CD14-positive monocyte (primary cell): ENCODE data around the gene USP34. TPM values are rescaled to one million over a fixed set of nuclear protein-coding genes. Genes with fewer than 3 reads are reported as not detected.

Experiments used
- DNase-seq, 3 donors: peaks; one replicate each; pipeline ENCODE4 v3.0.0-alpha.2; 2011 to 2022
- H2AFZ ChIP-seq: 2 replicates; pipeline ENCODE4 v1.6.0; 2012; ENCODE audit warnings: mild to moderate bottlenecking, low read depth, low read length, inconsistent platforms; ENCODE audit not compliant: insufficient read depth, poor library complexity, severe bottlenecking
- H3K27ac ChIP-seq, 2 donors: 1 replicate in 1 of 2; 2 replicates in 1 of 2; pipeline ENCODE4 v1.5.1; 2012 to 2013; ENCODE audit warnings: low read length in 2 of 2, control low read depth in 1 of 2, inconsistent platforms in 1 of 2, low read depth in 1 of 2, mild to moderate bottlenecking in 1 of 2
- H3K27me3 ChIP-seq, 2 donors: one replicate each; pipeline versions ENCODE4 v1.6.0 to v1.6.1; 2011 to 2013; ENCODE audit warnings: low read length in 2 of 2; ENCODE audit not compliant: control insufficient read depth in 2 of 2, insufficient read depth in 2 of 2
- H3K36me3 ChIP-seq, 2 donors: replicated peaks in 1 of 2; 1 replicate in 1 of 2; 2 replicates in 1 of 2; pipeline versions ENCODE4 v1.5.1 to v1.6.1; 2012 to 2013; ENCODE audit warnings: low read length in 2 of 2, control low read depth in 1 of 2, inconsistent platforms in 1 of 2, mild to moderate bottlenecking in 1 of 2; ENCODE audit not compliant: insufficient read depth in 2 of 2, control insufficient read depth in 1 of 2
- H3K4me1 ChIP-seq, 2 donors: 1 replicate in 1 of 2; 2 replicates in 1 of 2; pipeline versions ENCODE4 v1.5.1 to v1.6.1; 2012 to 2013; ENCODE audit warnings: low read length in 2 of 2, control low read depth in 1 of 2, inconsistent platforms in 1 of 2, mild to moderate bottlenecking in 1 of 2, moderate library complexity in 1 of 2; ENCODE audit not compliant: insufficient read depth in 2 of 2, control insufficient read depth in 1 of 2
- H3K4me2 ChIP-seq: replicated peaks from 2 replicates; pipeline ENCODE3; 2012; ENCODE audit warnings: low read length, moderate library complexity, mild to moderate bottlenecking; ENCODE audit not compliant: poor library complexity, severe bottlenecking; ENCODE audit errors: extremely low read depth
- H3K4me3 ChIP-seq, 3 experiments: fragments of 200-600 bp in 1 of 3; sonication (generic) in 1 of 3; replicated peaks in 1 of 3; 1 replicate in 2 of 3; 2 replicates in 1 of 3; pipeline ENCODE4 v1.5.1; 2011 to 2013; ENCODE audit warnings: low read length in 3 of 3, mild to moderate bottlenecking in 3 of 3, control low read depth in 2 of 3, low read depth in 2 of 3, inconsistent platforms in 1 of 3, moderate library complexity in 1 of 3
- H3K79me2 ChIP-seq: 2 replicates; pipeline ENCODE4 v1.6.0; 2012; ENCODE audit warnings: mild to moderate bottlenecking, control low read depth, inconsistent platforms, low read length, moderate library complexity; ENCODE audit not compliant: insufficient read depth
- H3K9ac ChIP-seq: 2 replicates; pipeline ENCODE4 v1.6.0; 2017; ENCODE audit warnings: low read length, mild to moderate bottlenecking; ENCODE audit not compliant: insufficient read depth, poor library complexity, severe bottlenecking
- H3K9me3 ChIP-seq, 2 donors: replicated peaks in 1 of 2; 1 replicate in 1 of 2; 2 replicates in 1 of 2; pipeline versions ENCODE4 v1.5.1 to v1.6.1; 2012 to 2013; ENCODE audit warnings: low read length in 2 of 2, control low read depth in 1 of 2; ENCODE audit not compliant: control insufficient read depth in 1 of 2, insufficient read depth in 1 of 2
- H4K20me1 ChIP-seq: 2 replicates; pipeline ENCODE4 v1.6.0; 2012; ENCODE audit warnings: mild to moderate bottlenecking, low read length, control low read depth, moderate library complexity; ENCODE audit not compliant: insufficient read depth
- H3K27ac Mint-ChIP-seq, 7 donors: one replicate each; pipeline ENCODE4 v1.8.0; 2020; ENCODE audit warnings: mild to moderate bottlenecking in 7 of 7, mixed read lengths in 7 of 7, moderate library complexity in 6 of 7, inconsistent platforms in 2 of 7
- H3K27me3 Mint-ChIP-seq, 3 donors: one replicate each; pipeline ENCODE4 v1.8.0; 2021 to 2022; ENCODE audit warnings: low read depth in 3 of 3, mild to moderate bottlenecking in 3 of 3, mixed read lengths in 3 of 3, moderate library complexity in 3 of 3, inconsistent platforms in 1 of 3
- H3K36me3 Mint-ChIP-seq, 2 donors: one replicate each; pipeline ENCODE4 v1.8.0; 2020; ENCODE audit warnings: mixed read lengths in 2 of 2, inconsistent platforms in 1 of 2, mild to moderate bottlenecking in 1 of 2
- H3K4me1 Mint-ChIP-seq: one replicate; pipeline ENCODE4 v1.8.0; 2020; ENCODE audit warnings: mild to moderate bottlenecking, mixed read lengths
- H3K4me3 Mint-ChIP-seq, 2 donors: one replicate each; pipeline ENCODE4 v1.8.0; 2020; ENCODE audit warnings: mild to moderate bottlenecking in 2 of 2, mixed read lengths in 2 of 2, moderate library complexity in 1 of 2
- H3K9me3 Mint-ChIP-seq, 7 donors: one replicate each; pipeline ENCODE4 v1.8.0; 2020 to 2022; ENCODE audit warnings: mixed read lengths in 7 of 7, mild to moderate bottlenecking in 6 of 7, moderate library complexity in 6 of 7, inconsistent platforms in 2 of 7
- WGBS: methylation state at CpG from one replicate; pipeline ENCODE4 v1.1.5; 2013; ENCODE audit warnings: missing lambda C conversion rate; ENCODE audit not compliant: insufficient coverage; 5-methylcytosine and 5-hydroxymethylcytosine counted together
- intact Hi-C, 2 donors: fragments of 100-400 bp; cut with micrococcal nuclease; formaldehyde crosslinking; loops; one replicate each; pipeline versions ENCODE4 v1.15.0 to v1.15.1; 2023
- polyA plus RNA-seq, 3 donors: library from polyadenylated mRNA; depleted of rRNA in 1 of 3; unstranded in 2 of 3; stranded (reverse) in 1 of 3; fragments of 300-500 nt in 2 of 3; fragments of >200 nt in 1 of 3; fragmentation: Illumina TruSeq in 2 of 3; gene quantifications; 1 replicate in 2 of 3; 2 replicates in 1 of 3; pipeline ENCODE4 v1.2.3, GENCODE V29; 2012 to 2021
- TF ChIP-seq, protein P1 (sequence below): fragments of 200-600 bp; IDR thresholded peaks from one replicate; pipeline ENCODE4 v1.8.0; 2022; ENCODE audit warnings: antibody characterized with exemption, mild to moderate bottlenecking

Gene USP34
- polyA plus RNA-seq, 3 donors: 2.8 to 47.2 (median 5.9) TPM

DNA sequence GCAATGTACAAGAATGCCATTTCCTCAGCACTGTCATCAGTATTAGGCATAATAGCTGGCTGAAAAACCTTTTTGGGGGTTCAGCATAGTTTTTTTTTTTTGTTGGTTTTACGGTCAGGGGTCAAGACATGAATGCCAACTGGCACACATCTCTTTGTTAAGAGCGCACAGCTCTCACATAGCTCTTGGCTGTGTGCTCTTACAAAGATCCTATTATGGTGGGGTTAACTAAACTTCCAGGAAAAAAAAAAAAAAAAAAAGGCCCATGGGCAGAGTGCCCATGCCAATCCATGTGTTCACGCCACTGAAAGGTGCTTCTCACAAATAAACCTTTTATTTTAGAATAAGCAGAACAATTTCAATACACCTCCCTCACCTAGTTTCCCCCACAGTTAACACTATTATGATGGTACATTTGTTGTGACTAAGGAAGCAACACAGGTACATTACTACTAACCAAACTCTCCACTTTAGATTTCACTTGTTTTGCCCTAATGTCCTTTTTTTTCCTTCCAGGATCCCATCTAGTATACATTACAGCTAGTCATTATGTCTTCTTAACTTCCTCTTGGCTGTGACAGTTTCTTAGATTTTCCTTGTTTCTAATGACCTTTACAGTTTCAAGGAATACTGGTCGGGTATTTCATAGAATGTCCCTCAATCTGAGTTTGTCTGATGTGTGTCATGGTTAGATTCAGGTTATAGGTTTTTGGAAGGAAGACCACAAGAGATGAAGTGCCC lies 252.6 kb downstream of the USP34 start:
- Histone ChIP-seq H3K36me3 (peaks cover 75 to 91% of the 10 kb centered on the region in 2 donors), H3K4me1 (no peaks in the 10 kb centered on the region), H3K27me3 (no peaks in the 10 kb centered on the region), H3K9me3 (no peaks in the 10 kb centered on the region), H2AFZ (no peak overlapping the region), H3K27ac (peak overlapping the region in 1 of 2 donors; percentile 13), H4K20me1 (no peaks in the 10 kb centered on the region), H3K9ac (no peak overlapping the region), H3K4me2 (no peak overlapping the region), H3K4me3 (no peak overlapping the region), H3K79me2 (no peaks in the 10 kb centered on the region)
- WGBS: 100% methylated on average over 1 of the region's 4 CpGs
- TF ChIP-seq, protein P1, sequence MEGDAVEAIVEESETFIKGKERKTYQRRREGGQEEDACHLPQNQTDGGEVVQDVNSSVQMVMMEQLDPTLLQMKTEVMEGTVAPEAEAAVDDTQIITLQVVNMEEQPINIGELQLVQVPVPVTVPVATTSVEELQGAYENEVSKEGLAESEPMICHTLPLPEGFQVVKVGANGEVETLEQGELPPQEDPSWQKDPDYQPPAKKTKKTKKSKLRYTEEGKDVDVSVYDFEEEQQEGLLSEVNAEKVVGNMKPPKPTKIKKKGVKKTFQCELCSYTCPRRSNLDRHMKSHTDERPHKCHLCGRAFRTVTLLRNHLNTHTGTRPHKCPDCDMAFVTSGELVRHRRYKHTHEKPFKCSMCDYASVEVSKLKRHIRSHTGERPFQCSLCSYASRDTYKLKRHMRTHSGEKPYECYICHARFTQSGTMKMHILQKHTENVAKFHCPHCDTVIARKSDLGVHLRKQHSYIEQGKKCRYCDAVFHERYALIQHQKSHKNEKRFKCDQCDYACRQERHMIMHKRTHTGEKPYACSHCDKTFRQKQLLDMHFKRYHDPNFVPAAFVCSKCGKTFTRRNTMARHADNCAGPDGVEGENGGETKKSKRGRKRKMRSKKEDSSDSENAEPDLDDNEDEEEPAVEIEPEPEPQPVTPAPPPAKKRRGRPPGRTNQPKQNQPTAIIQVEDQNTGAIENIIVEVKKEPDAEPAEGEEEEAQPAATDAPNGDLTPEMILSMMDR: no peak
- H3K4me1 Mint-ChIP-seq: no peaks in the 10 kb centered on the region
- H3K4me3 Mint-ChIP-seq: no peak overlapping the region
- no peak for DNase-seq
- intact Hi-C loops: no loop called here
- H3K27me3 Mint-ChIP-seq: no peaks in the 10 kb centered on the region
- no peaks in the 10 kb centered on the region for H3K9me3 Mint-ChIP-seq
- peak overlapping the region in 1 of 7 donors; percentile 48 for H3K27ac Mint-ChIP-seq
- peaks cover 55 to 77% of the 10 kb centered on the region in 2 donors for H3K36me3 Mint-ChIP-seq

DNA sequence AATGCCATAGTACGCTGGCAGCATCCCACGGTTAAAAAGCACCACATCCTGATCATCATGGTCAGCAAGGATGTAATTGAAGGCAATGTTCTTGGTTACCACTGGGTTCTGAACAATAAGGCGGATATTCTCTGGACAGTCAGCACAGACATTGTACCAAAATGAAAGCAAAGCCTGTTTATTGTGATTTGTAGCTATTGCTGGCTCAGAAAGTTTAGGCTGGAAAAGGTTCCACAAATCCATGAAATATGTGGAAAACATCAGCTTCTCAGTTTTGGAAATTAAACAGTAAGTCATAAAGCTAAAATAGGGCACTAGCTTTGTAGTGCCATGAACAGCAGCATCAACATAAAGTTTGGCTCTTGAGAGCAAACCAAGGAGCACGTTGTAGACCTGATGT lies 256.7 kb downstream of the USP34 start:
- WGBS: 100% methylated on average over 3 of the region's 4 CpGs
- peaks cover 47 to 85% of the 10 kb centered on the region in 2 donors for H3K36me3 ChIP-seq
- H3K4me2 ChIP-seq: no peak overlapping the region
- H3K27ac Mint-ChIP-seq: peak overlapping the region in 2 of 7 donors; percentile 15 to 23
- H2AFZ ChIP-seq: no peak overlapping the region
- no peaks in the 10 kb centered on the region for H3K9me3 ChIP-seq
- H3K27ac ChIP-seq: no peak overlapping the region
- TF ChIP-seq, protein P1: no peak
- intact Hi-C loops: no loop called here
- no peak overlapping the region for H3K4me3 Mint-ChIP-seq
- peaks cover 4% of the 10 kb centered on the region for H3K4me1 Mint-ChIP-seq
- no peak for DNase-seq
- no peak overlapping the region for H3K4me3 ChIP-seq
- no peaks in the 10 kb centered on the region for H4K20me1 ChIP-seq
- H3K27me3 Mint-ChIP-seq: no peaks in the 10 kb centered on the region
- no peaks in the 10 kb centered on the region for H3K9me3 Mint-ChIP-seq
- no peak overlapping the region for H3K9ac ChIP-seq
- no peaks in the 10 kb centered on the region for H3K79me2 ChIP-seq
- H3K4me1 ChIP-seq: peaks cover 0 to 5% of the 10 kb centered on the region in 2 donors
- no peaks in the 10 kb centered on the region for H3K27me3 ChIP-seq
- peaks cover 40 to 55% of the 10 kb centered on the region in 2 donors for H3K36me3 Mint-ChIP-seq
